ENCODE measurements around the gene FAR2. TPM values are rescaled to one million over a fixed set of nuclear protein-coding genes. Genes with fewer than 3 reads are reported as not detected.

The FAR2 gene
- total RNA-seq, 1 donor from 2014 or later: 0.08 TPM

- no peak for DNase-seq (ENCODE audit: low read depth)
These were observed 52.2 kb downstream of the FAR2 start for GRCh38 chr12:29201296-29201695.

GRCh38 chr12:29201746-29202145 is 52.7 kb downstream of the FAR2 start:
- DNase-seq (ENCODE audit: low read depth): no peak

GRCh38 chr12:29204521-29204920 is 55.4 kb downstream of the FAR2 start:
- no peak for DNase-seq (ENCODE audit: low read depth)

GRCh38 chr12:29207120-29207519 is 58.0 kb downstream of the FAR2 start:
- DNase-seq (ENCODE audit: low read depth): no peak

- DNase-seq (ENCODE audit: low read depth): no peak
These were observed 59.0 kb downstream of the FAR2 start for GRCh38 chr12:29208060-29208459.

GRCh38 chr12:29208936-29209701 is 60.0 kb downstream of the FAR2 start:
- DNase-seq (ENCODE audit: low read depth): no peak

GRCh38 chr12:29211696-29212095 is 62.6 kb downstream of the FAR2 start:
- no peak for DNase-seq (ENCODE audit: low read depth)

- no peak for DNase-seq (ENCODE audit: low read depth)
These were observed 63.8 kb downstream of the FAR2 start for GRCh38 chr12:29212682-29213403.

- no peak for DNase-seq (ENCODE audit: low read depth)
These were observed 67.2 kb downstream of the FAR2 start for GRCh38 chr12:29216266-29216665.

- DNase-seq (ENCODE audit: low read depth): no peak
These were observed 67.9 kb downstream of the FAR2 start for GRCh38 chr12:29216797-29217575.

- no peak for DNase-seq (ENCODE audit: low read depth)
These were observed 71.7 kb downstream of the FAR2 start for GRCh38 chr12:29220632-29221336.

- no peak for DNase-seq (ENCODE audit: low read depth)
These were observed 73.1 kb downstream of the FAR2 start for GRCh38 chr12:29222200-29222599.

- DNase-seq (ENCODE audit: low read depth): no peak
These were observed 74.3 kb downstream of the FAR2 start for GRCh38 chr12:29223426-29223825.

- DNase-seq (ENCODE audit: low read depth): no peak
These were observed 75.0 kb downstream of the FAR2 start for GRCh38 chr12:29223956-29224543.

GRCh38 chr12:29224572-29224971 is 75.5 kb downstream of the FAR2 start:
- DNase-seq (ENCODE audit: low read depth): no peak

- DNase-seq (ENCODE audit: low read depth): no peak
These were observed 76.8 kb downstream of the FAR2 start for GRCh38 chr12:29225834-29226233.

- no peak for DNase-seq (ENCODE audit: low read depth)
These were observed 77.5 kb downstream of the FAR2 start for GRCh38 chr12:29226616-29227015.

GRCh38 chr12:29228474-29229157 is 79.5 kb downstream of the FAR2 start:
- DNase-seq (ENCODE audit: low read depth): no peak

GRCh38 chr12:29229158-29229505 is 80.1 kb downstream of the FAR2 start:
- DNase-seq (ENCODE audit: low read depth): no peak

GRCh38 chr12:29229937-29230336 is 80.9 kb downstream of the FAR2 start:
- no peak for DNase-seq (ENCODE audit: low read depth)
